Non-pigmented ciliary epithelial cell (primary cell): ENCODE results near the gene ASCL3.
"Not testable (repeated sequence)": the region's sequence is repeated elsewhere in the genome, so short reads cannot be mapped to it uniquely, and the experiment has no call there.

ENCODE experiments used
- DNase-seq: peaks from one replicate; pipeline ENCODE4 v3.0.0-alpha.2; 2010; ENCODE audit warnings: low read depth

ASCL3 gene

DNA sequence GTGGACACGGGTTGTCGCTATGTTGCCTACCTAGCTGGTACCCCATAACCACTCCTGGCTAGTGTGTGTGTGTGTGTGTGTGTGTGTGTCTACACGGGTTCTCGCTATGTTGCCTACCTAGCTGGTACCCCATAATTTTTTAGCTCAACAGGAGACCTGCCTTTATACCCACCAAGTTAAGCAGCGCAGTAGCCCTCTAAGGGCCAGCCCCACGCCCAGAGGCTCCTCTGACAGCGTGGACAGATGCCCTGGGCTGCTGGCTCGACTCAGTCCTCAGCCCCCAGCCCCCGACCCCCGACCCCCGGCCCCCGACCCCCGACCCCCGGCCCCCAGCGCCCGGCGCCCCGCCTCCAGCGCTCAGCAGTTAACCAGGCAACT is 32.2 kb downstream of the ASCL3 start:
- DNase-seq = no peak

DNA sequence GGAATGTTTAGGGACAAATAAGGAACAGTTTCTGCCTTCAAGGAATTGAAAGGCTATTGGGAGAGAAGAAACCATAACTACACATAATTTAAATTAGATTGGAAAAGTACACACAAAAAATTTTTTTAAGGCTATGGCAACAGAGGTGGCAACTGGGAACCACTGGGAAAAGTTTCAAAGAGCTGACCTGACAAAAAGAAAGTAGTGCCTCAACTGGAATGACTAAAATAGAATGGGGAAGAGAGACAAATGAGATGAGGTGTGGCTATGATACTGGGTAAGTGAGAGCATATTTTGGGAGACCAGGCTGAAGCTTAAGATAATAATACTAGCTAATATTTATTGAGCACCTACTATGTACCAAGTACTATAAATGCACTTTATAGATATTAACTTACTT is 34.7 kb downstream of the ASCL3 start:
- no peak for DNase-seq

- DNase-seq = no peak
These were observed 35.7 kb downstream of the ASCL3 start for GRCh38 chr11:8907116-8907515.

DNA sequence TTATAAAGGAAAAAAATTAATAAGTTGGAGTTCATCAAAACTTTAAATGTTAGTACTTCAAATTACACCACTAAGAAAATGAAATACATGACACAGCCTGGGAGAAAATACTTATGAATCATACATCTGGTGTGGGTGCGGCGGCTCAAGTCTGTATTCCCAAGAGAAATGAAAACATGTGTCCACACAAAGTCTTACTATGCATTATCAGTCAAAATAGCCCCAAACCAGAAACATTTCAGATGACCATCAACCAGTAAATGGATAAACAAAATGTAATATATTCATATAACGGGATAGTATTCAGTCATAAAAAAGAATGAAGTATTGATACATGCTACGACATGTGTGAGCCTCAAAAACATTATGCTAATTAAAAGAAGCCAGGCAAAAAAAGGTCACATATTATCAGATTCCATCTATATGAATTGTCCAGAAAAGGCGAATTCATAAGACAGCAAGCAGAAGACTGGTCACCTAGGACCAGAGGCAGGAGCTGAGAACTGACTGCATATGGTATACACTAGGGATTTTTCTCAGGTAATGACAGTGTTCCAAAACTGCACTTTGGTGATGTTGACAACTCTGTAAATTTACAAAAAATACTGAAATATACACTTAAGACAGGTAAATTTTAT is 37.2 kb downstream of the ASCL3 start:
- no peak for DNase-seq

DNA sequence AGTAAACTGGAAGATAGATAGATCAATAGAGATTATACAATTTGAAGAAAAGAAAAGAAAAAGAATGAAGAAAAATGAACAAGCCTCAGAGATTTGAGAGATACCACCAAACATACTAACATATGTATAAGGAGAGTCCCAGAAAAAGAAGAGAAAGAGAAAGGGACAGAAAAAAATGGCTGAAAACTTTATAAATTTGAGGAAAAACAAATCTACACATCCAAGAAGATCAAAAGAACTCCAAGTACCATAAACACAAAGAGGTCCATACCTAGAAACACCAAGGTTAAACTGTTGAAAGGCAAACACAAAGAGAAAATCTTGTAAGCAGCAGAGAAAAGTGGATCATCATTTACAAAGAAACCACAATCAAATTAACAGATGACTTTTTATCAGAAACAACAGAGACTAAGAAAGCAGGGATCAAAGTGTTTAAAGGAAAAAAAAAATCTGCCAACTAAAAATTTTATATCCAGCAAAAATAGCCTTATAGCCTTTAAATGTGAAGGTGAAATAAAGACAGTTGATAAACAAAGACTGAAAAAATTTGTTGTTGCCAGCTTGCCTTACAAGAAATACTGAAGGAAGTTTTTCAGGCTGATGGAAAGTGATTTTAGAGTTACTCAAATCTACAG is 43.6 kb downstream of the ASCL3 start:
- no peak for DNase-seq

GRCh38 chr11:8891185-8891584 is 51.6 kb downstream of the ASCL3 start:
- DNase-seq = not testable (repeated sequence)
